Endothelial cell of hepatic sinusoid (primary cell): ENCODE data around the gene RICTOR.
"Not testable (repeated sequence)": the region's sequence is repeated elsewhere in the genome, so short reads cannot be mapped to it uniquely, and the experiment has no call there.

ENCODE experiments used
- in situ Hi-C: cut with HindIII; loops from 2 replicates; pipeline ENCODE4 v1.10.0; 2017; ENCODE audit warnings: low sequenced_read_pairs

The RICTOR gene

GRCh38 chr5:39013938-39014337 lies 60.3 kb downstream of the RICTOR start:
- in situ Hi-C loops: no loop called here

GRCh38 chr5:39010958-39011357 lies 63.2 kb downstream of the RICTOR start:
- in situ Hi-C loops: not testable (repeated sequence)

GRCh38 chr5:39009981-39010380 lies 64.2 kb downstream of the RICTOR start:
- in situ Hi-C loops: no loop called here

- in situ Hi-C loops: no loop called here
Observed at GRCh38 chr5:39009280-39009679, 64.9 kb downstream of the RICTOR start.

- in situ Hi-C loops: no loop called here
Observed at GRCh38 chr5:39006650-39007049, 67.5 kb downstream of the RICTOR start.

- in situ Hi-C loops: no loop called here
Observed at GRCh38 chr5:39005566-39006232, 68.5 kb downstream of the RICTOR start.

- in situ Hi-C loops: no loop called here
Observed at GRCh38 chr5:39001683-39002082, 72.5 kb downstream of the RICTOR start.

- in situ Hi-C loops: no loop called here
Observed at GRCh38 chr5:38999037-38999436, 75.2 kb downstream of the RICTOR start.

- in situ Hi-C loops: no loop called here
Observed at GRCh38 chr5:38997591-38997990, 76.6 kb downstream of the RICTOR start.

GRCh38 chr5:38996123-38996522 lies 78.1 kb downstream of the RICTOR start:
- in situ Hi-C loops: no loop called here

- in situ Hi-C loops: no loop called here
Observed at GRCh38 chr5:38994324-38994927, 79.8 kb downstream of the RICTOR start.

- in situ Hi-C loops: not testable (repeated sequence)
Observed at GRCh38 chr5:38989974-38990719, 84.1 kb downstream of the RICTOR start.

- in situ Hi-C loops: no loop called here
Observed at GRCh38 chr5:38985909-38986452, 88.2 kb downstream of the RICTOR start.

GRCh38 chr5:38979535-38979934 lies 94.7 kb downstream of the RICTOR start:
- in situ Hi-C loops: no loop called here

GRCh38 chr5:38978036-38978435 lies 96.2 kb downstream of the RICTOR start:
- in situ Hi-C loops: no loop called here

- in situ Hi-C loops: no loop called here
Observed at GRCh38 chr5:38968665-38969064, 105.5 kb downstream of the RICTOR start.

- in situ Hi-C loops: no loop called here
Observed at GRCh38 chr5:38961691-38962090, 112.5 kb downstream of the RICTOR start.

GRCh38 chr5:38953426-38954012 lies 120.7 kb downstream of the RICTOR start:
- in situ Hi-C loops: no loop called here

GRCh38 chr5:38948501-38948900 lies 125.7 kb downstream of the RICTOR start:
- in situ Hi-C loops: no loop called here

- in situ Hi-C loops: no loop called here
Observed at GRCh38 chr5:38944282-38944681, 129.9 kb downstream of the RICTOR start.

- in situ Hi-C loops: no loop called here
Observed at GRCh38 chr5:38941912-38942311, 132.3 kb downstream of the RICTOR start.
